Measurements from ENCODE around the gene C2CD2.

DNA sequence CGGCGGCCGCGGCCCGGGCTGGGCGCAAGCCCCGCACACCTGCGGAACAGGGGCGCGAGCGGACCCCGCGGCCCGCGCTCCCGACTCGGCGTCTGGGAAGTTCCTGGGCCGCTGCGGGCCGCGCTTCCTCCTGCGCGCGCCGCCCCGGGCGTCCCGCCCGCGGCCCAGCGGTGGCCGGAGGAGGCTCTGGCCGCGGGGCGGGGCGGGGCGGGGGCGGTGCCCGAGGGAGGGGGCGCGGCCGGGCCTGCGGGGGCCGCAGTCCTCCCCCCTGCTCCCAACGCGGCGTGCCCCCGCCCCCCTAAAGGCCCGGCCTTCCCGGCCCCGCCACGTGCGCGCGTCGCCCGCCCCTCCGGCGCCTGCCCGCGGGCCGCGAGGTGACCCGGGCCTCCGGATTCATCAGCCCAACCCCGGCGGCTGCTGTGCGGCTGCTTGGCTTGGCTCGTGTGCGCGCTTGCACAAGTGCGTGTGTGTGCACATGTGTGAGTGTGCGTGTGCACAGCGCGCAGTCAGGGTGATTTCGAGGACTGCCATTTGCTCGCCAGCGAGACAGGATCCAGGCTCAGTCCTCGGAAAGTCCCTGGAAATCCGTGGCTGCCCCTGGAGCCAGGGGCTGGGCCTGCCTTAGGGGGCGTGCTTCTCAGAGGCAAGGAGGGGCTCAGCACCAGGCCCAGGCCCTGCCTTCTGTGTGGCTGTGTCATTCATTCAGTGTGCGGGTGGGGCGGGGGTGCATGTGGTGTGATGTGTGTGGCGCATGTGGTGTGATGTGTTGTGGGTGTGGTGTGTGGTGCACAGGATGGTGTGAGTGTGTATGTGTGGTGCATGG, at the start of gene C2CD2:
- TF ChIP-seq EZH2 (IDR thresholded peaks at IDR 0.05; ENCODE audit: borderline replicate concordance, low read depth, low read length, poor library complexity, severe bottlenecking) = no peak
- TF ChIP-seq, protein P1, sequence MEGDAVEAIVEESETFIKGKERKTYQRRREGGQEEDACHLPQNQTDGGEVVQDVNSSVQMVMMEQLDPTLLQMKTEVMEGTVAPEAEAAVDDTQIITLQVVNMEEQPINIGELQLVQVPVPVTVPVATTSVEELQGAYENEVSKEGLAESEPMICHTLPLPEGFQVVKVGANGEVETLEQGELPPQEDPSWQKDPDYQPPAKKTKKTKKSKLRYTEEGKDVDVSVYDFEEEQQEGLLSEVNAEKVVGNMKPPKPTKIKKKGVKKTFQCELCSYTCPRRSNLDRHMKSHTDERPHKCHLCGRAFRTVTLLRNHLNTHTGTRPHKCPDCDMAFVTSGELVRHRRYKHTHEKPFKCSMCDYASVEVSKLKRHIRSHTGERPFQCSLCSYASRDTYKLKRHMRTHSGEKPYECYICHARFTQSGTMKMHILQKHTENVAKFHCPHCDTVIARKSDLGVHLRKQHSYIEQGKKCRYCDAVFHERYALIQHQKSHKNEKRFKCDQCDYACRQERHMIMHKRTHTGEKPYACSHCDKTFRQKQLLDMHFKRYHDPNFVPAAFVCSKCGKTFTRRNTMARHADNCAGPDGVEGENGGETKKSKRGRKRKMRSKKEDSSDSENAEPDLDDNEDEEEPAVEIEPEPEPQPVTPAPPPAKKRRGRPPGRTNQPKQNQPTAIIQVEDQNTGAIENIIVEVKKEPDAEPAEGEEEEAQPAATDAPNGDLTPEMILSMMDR (conservative IDR thresholded peaks at IDR 0.05; ENCODE audit: low read depth, low read length) = no peak
